GM20000 (cell line): ENCODE data around the gene FAM114A1.

Source experiments
- DNase-seq: peaks from one replicate; pipeline ENCODE4 v3.0.0; 2012; ENCODE audit warnings: low spot score
- CTCF ChIP-seq: IDR thresholded peaks from 2 replicates; pipeline ENCODE4 v1.5.1; 2012; ENCODE audit warnings: mild to moderate bottlenecking, control low read depth; ENCODE audit errors: extremely low read depth, missing control alignments

Gene FAM114A1

GRCh38 chr4:38829237-38829636, 38.4 kb upstream of the FAM114A1 start:
- DNase-seq = no peak
- no peak for TF ChIP-seq CTCF

DNA sequence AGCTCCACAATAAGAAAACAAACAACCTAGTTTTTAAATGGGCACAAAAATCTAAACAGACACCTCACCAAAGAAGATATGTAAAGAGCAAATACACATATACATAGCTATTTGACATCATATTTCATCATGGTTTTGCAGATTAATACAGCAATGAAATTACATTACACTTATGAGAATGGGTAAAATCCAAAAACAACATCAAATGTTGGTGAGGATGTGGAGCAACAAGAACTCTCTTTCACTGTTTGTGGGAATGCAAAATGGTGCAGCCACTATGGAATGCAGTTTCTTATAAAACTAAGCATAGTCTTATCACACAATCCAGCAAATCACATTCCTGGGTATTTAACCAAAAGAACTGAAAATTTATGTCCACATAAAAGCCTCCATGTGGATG, 36.0 kb upstream of the FAM114A1 start:
- no peak for TF ChIP-seq CTCF
- no peak for DNase-seq

- TF ChIP-seq CTCF = no peak
- no peak for DNase-seq
These were observed 35.4 kb upstream of the FAM114A1 start for GRCh38 chr4:38832206-38832605.

DNA sequence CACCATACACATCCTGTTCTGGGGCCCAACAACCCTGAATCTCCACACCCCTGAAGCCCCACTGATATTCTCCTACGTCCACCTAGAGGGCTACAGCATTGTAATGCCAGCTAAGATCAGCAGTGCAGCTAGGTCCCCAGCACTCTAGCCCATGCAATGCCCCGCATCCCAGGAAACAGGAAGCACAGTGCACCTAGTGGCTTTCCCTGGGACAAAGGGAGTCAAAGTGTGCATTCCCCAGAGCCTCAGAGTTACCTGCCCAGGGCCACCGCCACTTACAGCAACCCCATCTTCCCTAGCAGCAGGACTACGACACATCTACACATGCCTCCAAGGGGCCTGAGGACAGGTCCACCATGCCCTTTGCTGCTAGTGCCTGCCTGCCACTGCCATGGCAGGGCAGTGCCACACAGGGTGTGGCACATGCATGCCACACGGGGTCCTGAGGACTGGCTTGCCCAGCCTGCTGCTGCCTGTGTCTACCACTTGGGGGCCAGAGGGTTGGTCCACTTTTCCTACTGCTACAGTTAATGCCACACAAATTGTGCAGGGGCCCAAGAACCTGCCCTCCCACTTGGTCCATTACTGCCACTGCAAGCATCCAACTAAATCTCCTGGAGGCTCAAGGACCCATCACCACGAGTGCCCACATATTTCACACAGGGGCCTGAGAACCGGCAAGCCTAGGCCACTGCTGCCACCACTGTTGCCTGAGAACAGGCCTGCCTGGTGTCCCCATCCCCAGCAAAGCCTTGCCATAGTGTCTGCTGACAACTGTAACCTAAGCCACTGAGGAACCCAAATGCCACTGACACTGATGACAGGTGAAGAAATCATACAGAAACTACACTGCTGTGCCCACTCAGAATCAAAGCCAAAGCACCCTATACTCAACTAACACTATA, 34.7 kb upstream of the FAM114A1 start:
- TF ChIP-seq CTCF = no peak
- no peak for DNase-seq

- no peak for TF ChIP-seq CTCF
- no peak for DNase-seq
These were observed 33.0 kb upstream of the FAM114A1 start for GRCh38 chr4:38834570-38834969.

DNA sequence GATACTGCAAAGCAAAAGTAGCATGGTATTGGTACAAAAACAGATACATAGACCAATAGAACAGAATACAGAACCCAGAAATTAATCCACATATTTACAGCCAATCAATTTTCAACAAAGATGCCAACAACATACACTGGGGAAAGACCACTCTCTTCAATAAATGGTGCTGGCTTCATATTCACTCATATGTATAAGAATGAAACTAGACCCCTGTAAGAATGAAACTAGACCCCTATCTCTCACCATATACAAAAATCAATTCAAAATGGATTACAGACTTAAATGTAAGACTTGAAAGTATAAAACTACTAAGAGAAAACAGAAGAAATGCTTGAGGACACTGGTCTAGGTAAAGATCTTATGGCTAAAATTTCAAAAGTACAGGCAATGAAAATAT, 30.3 kb upstream of the FAM114A1 start:
- no peak for TF ChIP-seq CTCF
- DNase-seq = no peak

GRCh38 chr4:38837849-38838248, 29.8 kb upstream of the FAM114A1 start:
- no peak for TF ChIP-seq CTCF
- no peak for DNase-seq
